Activated naive CD8-positive, alpha-beta T cell treated with anti-CD3 and anti-CD28 coated beads, Interleukin-2, amount 50 U/mL, for 16 hours (primary cell): ENCODE data around the gene LYPD6.

Experiments used
- DNase-seq: peaks from one replicate; pipeline ENCODE4 v3.0.0-alpha.2; 2020; ENCODE audit warnings: low read depth, low spot score

Gene LYPD6

GRCh38 chr2:149507974-149508373 is 177.6 kb downstream of the LYPD6 start:
- DNase-seq = no peak

- DNase-seq = no peak
These were observed 183.1 kb downstream of the LYPD6 start for GRCh38 chr2:149513461-149513860.
